Measurements from ENCODE around the gene GCGR. TPM values are rescaled to one million over a fixed set of nuclear protein-coding genes. Genes with fewer than 3 reads are reported as not detected.

Gene GCGR
- total RNA-seq, result 14.0 TPM

GRCh38 chr17:81803728-81804558 lies at the start of gene GCGR:
Gene GCGR, plus strand, starts transcription at chr17:81804150. Its CDS starts 4,869 bp downstream, at chr17:81809019.

GRCh38 chr17:81833160-81833920 lies 29.4 kb downstream of the GCGR start, which contains the start of gene MCRIP1:
Gene MCRIP1, minus strand, starts transcription at chr17:81833291. Its CDS starts 8,785 bp downstream, at chr17:81824506.

GRCh38 chr17:81834831-81835267 lies 30.9 kb downstream of the GCGR start, which contains the start of gene PPP1R27:
Gene PPP1R27, minus strand, starts transcription at chr17:81835050. Its CDS starts 97 bp downstream, at chr17:81834953.

GRCh38 chr17:81859906-81860755 lies 56.2 kb downstream of the GCGR start, which contains the start of gene P4HB:
Gene P4HB, minus strand, starts transcription at chr17:81860535. Its CDS starts 64 bp downstream, at chr17:81860471.

Other genes with a start within 250 kb of the GCGR start
- 55.6 TPM for gene NPLOC4, start 167.0 kb upstream of the GCGR start, total RNA-seq
- gene TSPAN10, start 167.0 kb upstream of the GCGR start, total RNA-seq, result 3.9 TPM
- 4.4 TPM for gene PDE6G, start 147.6 kb upstream of the GCGR start, total RNA-seq
- gene OXLD1, start 137.5 kb upstream of the GCGR start, total RNA-seq, result 16.5 TPM
- gene CCDC137, start 137.4 kb upstream of the GCGR start, total RNA-seq, result 8.1 TPM
- 56.7 TPM for gene ARL16, start 120.4 kb upstream of the GCGR start, total RNA-seq
- gene HGS, start 120.1 kb upstream of the GCGR start, total RNA-seq, result 82.9 TPM
- 23.5 TPM for gene MRPL12, start 100.8 kb upstream of the GCGR start, total RNA-seq
- gene SLC25A10, start 91.9 kb upstream of the GCGR start, total RNA-seq, result 15.3 TPM
- 95.2 TPM for gene MCRIP1, start 29.1 kb downstream of the GCGR start, total RNA-seq
- 5.7 TPM for gene PPP1R27, start 30.9 kb downstream of the GCGR start, total RNA-seq
- gene P4HB, start 56.4 kb downstream of the GCGR start, total RNA-seq, result 276 TPM
- gene ARHGDIA, start 67.2 kb downstream of the GCGR start, total RNA-seq, result 113 TPM
- 61.4 TPM for gene ALYREF, start 87.4 kb downstream of the GCGR start, total RNA-seq
- 75.0 TPM for gene ANAPC11, start 87.6 kb downstream of the GCGR start, total RNA-seq
- gene NPB, start 98.1 kb downstream of the GCGR start, total RNA-seq, result 1.3 TPM
- 28.9 TPM for gene PCYT2, start 107.2 kb downstream of the GCGR start, total RNA-seq
- 10.6 TPM for gene SIRT7, start 114.0 kb downstream of the GCGR start, total RNA-seq
- gene MAFG, start 123.6 kb downstream of the GCGR start, total RNA-seq, result 12.2 TPM
- gene PYCR1, start 133.2 kb downstream of the GCGR start, total RNA-seq, result 27.0 TPM
- gene MYADML2, start 143.1 kb downstream of the GCGR start, total RNA-seq, result 8.3 TPM
- 2.6 TPM for gene NOTUM, start 157.0 kb downstream of the GCGR start, total RNA-seq
- gene ASPSCR1, start 173.5 kb downstream of the GCGR start, total RNA-seq, result 43.7 TPM
- 29.4 TPM for gene CENPX, start 218.7 kb downstream of the GCGR start, total RNA-seq
- gene LRRC45, start 219.2 kb downstream of the GCGR start, total RNA-seq, result 10.9 TPM
- gene RAC3, start 227.5 kb downstream of the GCGR start, total RNA-seq, result 11.0 TPM
- gene DCXR, start 233.5 kb downstream of the GCGR start, total RNA-seq, result 51.6 TPM
- 55.4 TPM for gene RFNG, start 247.7 kb downstream of the GCGR start, total RNA-seq
- 112 TPM for gene GPS1, start 247.7 kb downstream of the GCGR start, total RNA-seq